COR-L47 (cell line): ENCODE results near the gene PCNA.

Source experiments
- DNase-seq: peaks from one replicate; lab custom pipeline; 2025; lab: John Stamatoyannopoulos, UW

The PCNA gene

GRCh38 chr20:5065166-5065878, 54.4 kb downstream of the PCNA start:
- no peak for DNase-seq
